Measurements from ENCODE around the gene WDR17.

Gene WDR17

DNA sequence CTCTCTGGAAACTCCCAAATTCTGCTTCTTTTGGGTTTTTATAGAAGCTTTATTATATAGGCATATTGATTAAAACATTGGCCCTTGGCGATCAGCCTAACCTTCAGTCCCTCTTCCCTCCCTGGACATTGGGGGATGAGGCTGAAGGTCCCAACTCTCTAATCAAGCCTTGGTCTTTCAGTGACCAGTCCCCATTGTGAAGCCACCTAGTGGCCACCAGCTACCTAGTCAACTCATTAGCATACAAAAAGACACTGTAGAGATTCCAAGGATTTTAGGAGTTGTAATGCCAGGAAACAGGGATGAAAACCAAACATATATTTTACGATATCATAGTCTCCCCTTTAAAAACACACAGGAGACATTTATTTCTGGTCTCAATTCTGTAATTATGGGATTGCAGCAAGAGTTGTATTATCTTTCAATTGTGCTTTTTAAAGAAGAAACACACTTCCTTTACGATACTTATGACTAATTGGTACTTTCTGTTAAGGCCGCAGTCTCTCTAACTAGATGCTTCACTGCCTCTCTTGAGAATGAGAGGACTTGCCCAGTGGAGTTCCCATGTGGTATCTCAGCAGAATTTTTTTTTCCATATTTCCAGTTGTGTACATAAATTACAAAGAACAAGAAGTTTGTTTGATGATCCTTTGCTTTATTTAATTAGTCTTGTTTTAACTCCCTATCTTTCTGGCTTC, 58.2 kb downstream of the WDR17 start:
- Histone ChIP-seq H3K4me1 (ENCODE audit: control insufficient read depth in 1 of 2, insufficient read depth in 1 of 2, low read depth in 1 of 2, low read length in 1 of 2) (no peaks in the 10 kb centered on the region), H3K27me3 (no peaks in the 10 kb centered on the region), H3K27ac (no peak overlapping the region), H3K36me3 (no peaks in the 10 kb centered on the region), H3K4me3 (ENCODE audit: low read depth in 1 of 2, low read length in 1 of 2) (no peak overlapping the region), H3K9me3 (no peaks in the 10 kb centered on the region)
- TF ChIP-seq, protein P1, sequence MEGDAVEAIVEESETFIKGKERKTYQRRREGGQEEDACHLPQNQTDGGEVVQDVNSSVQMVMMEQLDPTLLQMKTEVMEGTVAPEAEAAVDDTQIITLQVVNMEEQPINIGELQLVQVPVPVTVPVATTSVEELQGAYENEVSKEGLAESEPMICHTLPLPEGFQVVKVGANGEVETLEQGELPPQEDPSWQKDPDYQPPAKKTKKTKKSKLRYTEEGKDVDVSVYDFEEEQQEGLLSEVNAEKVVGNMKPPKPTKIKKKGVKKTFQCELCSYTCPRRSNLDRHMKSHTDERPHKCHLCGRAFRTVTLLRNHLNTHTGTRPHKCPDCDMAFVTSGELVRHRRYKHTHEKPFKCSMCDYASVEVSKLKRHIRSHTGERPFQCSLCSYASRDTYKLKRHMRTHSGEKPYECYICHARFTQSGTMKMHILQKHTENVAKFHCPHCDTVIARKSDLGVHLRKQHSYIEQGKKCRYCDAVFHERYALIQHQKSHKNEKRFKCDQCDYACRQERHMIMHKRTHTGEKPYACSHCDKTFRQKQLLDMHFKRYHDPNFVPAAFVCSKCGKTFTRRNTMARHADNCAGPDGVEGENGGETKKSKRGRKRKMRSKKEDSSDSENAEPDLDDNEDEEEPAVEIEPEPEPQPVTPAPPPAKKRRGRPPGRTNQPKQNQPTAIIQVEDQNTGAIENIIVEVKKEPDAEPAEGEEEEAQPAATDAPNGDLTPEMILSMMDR (IDR thresholded peaks at IDR 0.05): no peak

DNA sequence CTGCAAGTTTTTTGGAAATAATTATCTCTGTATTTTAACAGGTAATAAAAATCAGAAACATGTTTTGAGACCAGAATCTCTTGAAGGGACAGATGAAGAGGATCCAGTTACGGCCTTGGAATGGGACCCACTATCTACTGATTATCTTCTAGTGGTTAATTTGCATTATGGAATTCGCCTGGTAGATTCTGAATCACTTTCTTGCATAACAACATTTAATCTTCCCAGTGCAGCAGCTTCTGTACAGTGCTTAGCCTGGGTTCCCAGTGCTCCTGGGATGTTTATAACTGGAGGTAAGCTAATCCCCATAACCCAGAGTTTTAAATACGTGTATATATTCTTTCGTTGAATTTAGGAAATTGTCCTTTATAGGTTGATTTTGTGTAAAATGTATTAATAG, 59.4 kb downstream of the WDR17 start:
- H3K4me3 ChIP-seq (ENCODE audit: low read depth in 1 of 2, low read length in 1 of 2): no peak overlapping the region
- H3K27ac ChIP-seq: no peak overlapping the region
- H3K9me3 ChIP-seq: no peaks in the 10 kb centered on the region
- H3K27me3 ChIP-seq: no peaks in the 10 kb centered on the region
- TF ChIP-seq, protein P1 (IDR thresholded peaks at IDR 0.05): no peak
- no peaks in the 10 kb centered on the region for H3K4me1 ChIP-seq (ENCODE audit: control insufficient read depth in 1 of 2, insufficient read depth in 1 of 2, low read depth in 1 of 2, low read length in 1 of 2)
- no peaks in the 10 kb centered on the region for H3K36me3 ChIP-seq

DNA sequence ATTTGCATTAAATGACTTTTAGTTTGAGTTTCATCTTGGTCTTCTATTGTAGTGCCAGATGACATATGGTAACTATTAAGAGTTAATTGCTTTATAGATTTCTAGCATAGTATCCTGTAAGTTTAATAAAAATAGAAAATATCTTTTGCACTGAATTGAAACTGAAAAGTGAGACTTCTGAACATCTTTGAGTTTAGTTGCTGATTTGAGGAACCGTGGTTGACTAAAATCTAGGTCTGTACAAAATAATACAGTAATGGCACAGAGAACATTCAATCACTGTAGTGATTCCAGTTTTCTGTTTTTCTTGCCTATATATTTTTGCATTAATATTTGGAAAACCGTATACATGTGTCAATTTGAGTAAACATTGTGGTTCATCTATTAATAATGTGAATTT, 69.0 kb downstream of the WDR17 start:
- Histone ChIP-seq H3K27me3 (no peaks in the 10 kb centered on the region), H3K4me1 (ENCODE audit: control insufficient read depth in 1 of 2, insufficient read depth in 1 of 2, low read depth in 1 of 2, low read length in 1 of 2) (no peaks in the 10 kb centered on the region), H3K9me3 (no peaks in the 10 kb centered on the region), H3K36me3 (no peaks in the 10 kb centered on the region), H3K4me3 (ENCODE audit: low read depth in 1 of 2, low read length in 1 of 2) (no peak overlapping the region), H3K27ac (no peak overlapping the region)
- TF ChIP-seq, protein P1 (IDR thresholded peaks at IDR 0.05): no peak

DNA sequence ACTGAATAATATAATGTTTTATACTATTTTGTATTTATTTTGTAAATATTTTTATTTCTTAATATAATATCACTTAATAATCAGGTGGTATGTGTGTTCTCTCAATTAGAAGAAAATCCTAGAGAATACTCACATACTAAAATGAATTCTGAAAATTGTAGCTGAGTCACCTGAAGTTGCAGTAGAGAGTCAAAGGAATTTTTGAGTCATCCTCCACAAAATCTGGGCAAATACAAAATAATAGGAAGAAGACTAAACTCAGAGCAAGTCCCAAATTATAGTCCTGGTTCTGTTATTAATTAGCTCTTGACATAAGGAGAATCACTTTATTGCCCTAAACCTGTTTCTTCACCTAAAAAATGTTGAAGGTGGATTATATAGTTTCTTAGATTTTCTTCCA, 72.0 kb downstream of the WDR17 start:
- H3K27me3 ChIP-seq: no peaks in the 10 kb centered on the region
- no peak overlapping the region for H3K27ac ChIP-seq
- H3K4me3 ChIP-seq (ENCODE audit: low read depth in 1 of 2, low read length in 1 of 2): no peak overlapping the region
- no peaks in the 10 kb centered on the region for H3K4me1 ChIP-seq (ENCODE audit: control insufficient read depth in 1 of 2, insufficient read depth in 1 of 2, low read depth in 1 of 2, low read length in 1 of 2)
- TF ChIP-seq, protein P1 (IDR thresholded peaks at IDR 0.05): no peak
- H3K36me3 ChIP-seq: no peaks in the 10 kb centered on the region
- H3K9me3 ChIP-seq: no peaks in the 10 kb centered on the region

DNA sequence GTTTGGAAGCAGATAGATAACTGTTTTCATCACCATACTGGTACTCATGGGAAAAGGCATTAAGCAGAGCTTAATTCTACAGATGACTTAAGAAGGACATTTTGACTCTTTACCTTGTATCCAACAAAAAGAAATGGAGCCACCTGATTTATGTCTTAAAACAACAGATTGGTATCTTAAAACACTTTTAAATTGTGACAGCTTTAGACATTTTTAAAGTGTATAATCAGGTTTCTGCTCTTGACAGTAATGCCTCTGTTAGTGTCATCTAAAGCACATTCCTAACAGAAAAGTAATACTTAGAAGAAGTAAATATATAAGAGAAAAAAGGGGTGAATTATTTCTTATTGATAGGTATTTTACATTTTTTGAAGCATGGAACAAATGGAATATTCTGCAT, 73.9 kb downstream of the WDR17 start:
- Histone ChIP-seq H3K27me3 (no peaks in the 10 kb centered on the region), H3K4me3 (ENCODE audit: low read depth in 1 of 2, low read length in 1 of 2) (no peak overlapping the region), H3K9me3 (no peaks in the 10 kb centered on the region), H3K4me1 (ENCODE audit: control insufficient read depth in 1 of 2, insufficient read depth in 1 of 2, low read depth in 1 of 2, low read length in 1 of 2) (no peaks in the 10 kb centered on the region), H3K27ac (no peak overlapping the region), H3K36me3 (no peaks in the 10 kb centered on the region)
- TF ChIP-seq, protein P1 (IDR thresholded peaks at IDR 0.05): no peak

Measured in neutrophil (primary cell).